ENCODE data around the gene CYP1A1. TPM values are rescaled to one million over a fixed set of nuclear protein-coding genes. Genes with fewer than 3 reads are reported as not detected.

CYP1A1 gene
- total RNA-seq, 1 experiment from 2014 or later: 2.7 TPM

Other genes starting within 250 kb of the CYP1A1 start
- gene ARID3B, start 184.3 kb downstream of the CYP1A1 start, total RNA-seq (2014; rRNA removed; shearing (Covaris generic)): 3.4 and 3.7 TPM in 2 replicates
- gene CLK3, start 109.7 kb downstream of the CYP1A1 start, total RNA-seq (2014; rRNA removed; shearing (Covaris generic)): 44.4 and 53.2 TPM in 2 replicates
- gene EDC3, start 29.5 kb downstream of the CYP1A1 start, total RNA-seq (2014; rRNA removed; shearing (Covaris generic)): 6.8 and 10.2 TPM in 2 replicates
- not detected in 2 replicates for gene CYP1A2, start 23.3 kb upstream of the CYP1A1 start, total RNA-seq (2014; rRNA removed; shearing (Covaris generic))
- 20.7 and 21.5 TPM in 2 replicates for gene CSK, start 56.6 kb upstream of the CYP1A1 start, total RNA-seq (2014; rRNA removed; shearing (Covaris generic))
- gene LMAN1L, start 87.3 kb upstream of the CYP1A1 start, total RNA-seq (2014; rRNA removed; shearing (Covaris generic)): not detected in 2 replicates
- not detected in 2 replicates for gene CPLX3, start 101.1 kb upstream of the CYP1A1 start, total RNA-seq (2014; rRNA removed; shearing (Covaris generic))
- 47.2 and 47.6 TPM in 2 replicates for gene ULK3, start 117.6 kb upstream of the CYP1A1 start, total RNA-seq (2014; rRNA removed; shearing (Covaris generic))
- gene SCAMP2, start 147.8 kb upstream of the CYP1A1 start, total RNA-seq (2014; rRNA removed; shearing (Covaris generic)): 14.2 and 24.4 TPM in 2 replicates
- 70.2 and 93.5 TPM in 2 replicates for gene MPI, start 164.5 kb upstream of the CYP1A1 start, total RNA-seq (2014; rRNA removed; shearing (Covaris generic))
- 38.4 and 41.2 TPM in 2 replicates for gene FAM219B, start 181.3 kb upstream of the CYP1A1 start, total RNA-seq (2014; rRNA removed; shearing (Covaris generic))
- gene COX5A, start 212.5 kb upstream of the CYP1A1 start, total RNA-seq (2014; rRNA removed; shearing (Covaris generic)): 124 and 133 TPM in 2 replicates
- 1.4 and 1.9 TPM in 2 replicates for gene RPP25, start 231.2 kb upstream of the CYP1A1 start, total RNA-seq (2014; rRNA removed; shearing (Covaris generic))